ENCODE results near the gene LCN2.
"Not testable (repeated sequence)": the region's sequence is repeated elsewhere in the genome, so short reads cannot be mapped to it uniquely, and the experiment has no call there.

Gene LCN2

DNA sequence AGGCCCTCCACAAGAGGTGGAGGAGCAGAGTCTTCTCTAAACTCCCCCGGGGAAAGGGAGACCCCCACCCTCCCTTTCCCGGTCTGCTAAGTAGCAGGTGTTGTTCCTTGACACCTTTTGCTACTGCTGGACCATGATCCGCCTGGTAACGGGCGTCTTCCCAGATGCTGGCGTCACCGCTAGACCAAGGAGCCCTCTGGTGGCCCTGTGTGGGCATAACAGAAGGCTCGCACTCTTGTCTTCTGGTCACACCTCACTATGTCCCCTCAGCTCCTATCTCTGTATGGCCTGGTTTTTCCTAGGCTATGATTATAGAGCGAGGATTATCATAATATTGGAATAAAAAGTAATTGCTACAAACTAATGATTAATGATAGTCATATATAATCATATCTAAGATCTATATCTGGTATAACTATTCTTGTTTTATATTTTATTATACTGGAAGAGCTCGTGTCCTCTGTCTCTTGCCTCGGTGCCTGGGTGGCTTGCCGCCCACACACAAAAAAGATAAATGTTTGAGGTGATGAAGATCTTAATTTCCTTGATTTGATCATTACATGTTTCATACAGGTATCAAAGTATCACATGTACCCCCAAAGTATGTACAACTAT, 19.2 kb upstream of the LCN2 start:
- H3K27ac Mint-ChIP-seq; H3K36me3 Mint-ChIP-seq (ENCODE audit: low read depth): not testable (repeated sequence)
- peaks cover 45% of the 10 kb centered on the region for H3K9me3 Mint-ChIP-seq
- peak; percentile 52 for DNase-seq
- H3K4me1 Mint-ChIP-seq, result peaks cover 47% of the 10 kb centered on the region
- TF ChIP-seq, protein P1, sequence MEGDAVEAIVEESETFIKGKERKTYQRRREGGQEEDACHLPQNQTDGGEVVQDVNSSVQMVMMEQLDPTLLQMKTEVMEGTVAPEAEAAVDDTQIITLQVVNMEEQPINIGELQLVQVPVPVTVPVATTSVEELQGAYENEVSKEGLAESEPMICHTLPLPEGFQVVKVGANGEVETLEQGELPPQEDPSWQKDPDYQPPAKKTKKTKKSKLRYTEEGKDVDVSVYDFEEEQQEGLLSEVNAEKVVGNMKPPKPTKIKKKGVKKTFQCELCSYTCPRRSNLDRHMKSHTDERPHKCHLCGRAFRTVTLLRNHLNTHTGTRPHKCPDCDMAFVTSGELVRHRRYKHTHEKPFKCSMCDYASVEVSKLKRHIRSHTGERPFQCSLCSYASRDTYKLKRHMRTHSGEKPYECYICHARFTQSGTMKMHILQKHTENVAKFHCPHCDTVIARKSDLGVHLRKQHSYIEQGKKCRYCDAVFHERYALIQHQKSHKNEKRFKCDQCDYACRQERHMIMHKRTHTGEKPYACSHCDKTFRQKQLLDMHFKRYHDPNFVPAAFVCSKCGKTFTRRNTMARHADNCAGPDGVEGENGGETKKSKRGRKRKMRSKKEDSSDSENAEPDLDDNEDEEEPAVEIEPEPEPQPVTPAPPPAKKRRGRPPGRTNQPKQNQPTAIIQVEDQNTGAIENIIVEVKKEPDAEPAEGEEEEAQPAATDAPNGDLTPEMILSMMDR (IDR thresholded peaks at IDR 0.05), result peak; percentile 33
- peak overlapping the region; percentile 47 for H3K4me3 Mint-ChIP-seq
- H3K27me3 Mint-ChIP-seq (ENCODE audit: low read depth, poor library complexity), result peaks cover 29% of the 10 kb centered on the region

- DNase-seq, result not testable (repeated sequence)
- H3K27me3 Mint-ChIP-seq (ENCODE audit: low read depth, poor library complexity), result peaks cover 29% of the 10 kb centered on the region
Observed at GRCh38 chr9:128130651-128131050, 18.6 kb upstream of the LCN2 start.

GRCh38 chr9:128131346-128131745, 17.9 kb upstream of the LCN2 start:
- H3K36me3 Mint-ChIP-seq (ENCODE audit: low read depth); H3K27ac Mint-ChIP-seq; H3K4me3 Mint-ChIP-seq; DNase-seq: not testable (repeated sequence)
- peaks cover 29% of the 10 kb centered on the region for H3K27me3 Mint-ChIP-seq (ENCODE audit: low read depth, poor library complexity)
- H3K9me3 Mint-ChIP-seq, result peaks cover 48% of the 10 kb centered on the region
- peaks cover 44% of the 10 kb centered on the region for H3K4me1 Mint-ChIP-seq

More at GRCh38 chr9:128130651-128131050, 18.6 kb upstream of the LCN2 start:
- H3K36me3 Mint-ChIP-seq (ENCODE audit: low read depth); H3K4me3 Mint-ChIP-seq; H3K27ac Mint-ChIP-seq: not testable (repeated sequence)
- peaks cover 48% of the 10 kb centered on the region for H3K9me3 Mint-ChIP-seq
- H3K4me1 Mint-ChIP-seq, result peaks cover 47% of the 10 kb centered on the region

DNA sequence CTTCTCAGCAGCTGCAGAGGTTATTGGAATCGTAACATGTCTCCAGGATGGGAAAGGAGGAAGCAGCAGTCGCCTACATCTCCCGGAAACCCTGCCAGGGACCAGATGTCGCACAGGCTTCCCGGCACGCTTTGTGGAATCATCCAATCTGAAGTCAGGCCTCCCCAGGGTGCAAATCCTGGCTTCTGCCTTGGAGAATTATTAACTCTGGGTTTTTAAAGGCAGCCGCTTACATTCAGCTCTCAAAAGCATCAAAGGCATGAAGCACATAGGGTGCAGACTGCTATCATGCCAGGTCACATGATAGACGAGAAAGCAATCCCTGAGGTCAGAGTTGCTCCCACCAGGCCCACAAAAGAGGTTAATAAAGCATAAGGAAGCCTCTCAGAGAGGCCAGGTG, 17.1 kb upstream of the LCN2 start:
- Mint-ChIP-seq H3K4me1 (peaks cover 46% of the 10 kb centered on the region), H3K27ac (peak overlapping the region; percentile 39), H3K9me3 (peaks cover 48% of the 10 kb centered on the region), H3K27me3 (ENCODE audit: low read depth, poor library complexity) (peaks cover 35% of the 10 kb centered on the region)
- not testable (repeated sequence) for H3K4me3 Mint-ChIP-seq; DNase-seq; H3K36me3 Mint-ChIP-seq (ENCODE audit: low read depth)

DNA sequence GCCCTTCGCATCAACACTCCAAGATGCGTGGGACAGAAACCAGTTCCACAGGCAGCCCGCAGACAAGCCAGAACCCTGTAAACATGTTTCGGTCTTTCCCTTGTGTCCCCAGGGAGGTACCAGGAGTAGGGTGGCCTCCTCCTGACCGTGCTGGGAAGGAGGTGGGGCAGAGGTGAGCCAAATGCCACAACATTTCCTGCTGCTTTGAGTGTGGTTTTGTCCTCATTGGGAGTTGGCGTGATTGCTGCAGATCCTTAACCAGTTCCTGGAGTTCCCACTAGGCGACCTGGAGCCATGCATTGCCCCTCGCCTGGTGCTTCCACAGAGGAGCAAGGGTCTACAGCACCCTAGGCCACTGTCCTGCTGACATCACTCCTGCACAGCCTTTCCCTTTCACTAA, 13.7 kb upstream of the LCN2 start:
- DNase-seq; H3K36me3 Mint-ChIP-seq (ENCODE audit: low read depth); H3K4me3 Mint-ChIP-seq; H3K27ac Mint-ChIP-seq: not testable (repeated sequence)
- Mint-ChIP-seq H3K27me3 (ENCODE audit: low read depth, poor library complexity) (peaks cover 38% of the 10 kb centered on the region), H3K4me1 (peaks cover 55% of the 10 kb centered on the region), H3K9me3 (peaks cover 23% of the 10 kb centered on the region)

DNA sequence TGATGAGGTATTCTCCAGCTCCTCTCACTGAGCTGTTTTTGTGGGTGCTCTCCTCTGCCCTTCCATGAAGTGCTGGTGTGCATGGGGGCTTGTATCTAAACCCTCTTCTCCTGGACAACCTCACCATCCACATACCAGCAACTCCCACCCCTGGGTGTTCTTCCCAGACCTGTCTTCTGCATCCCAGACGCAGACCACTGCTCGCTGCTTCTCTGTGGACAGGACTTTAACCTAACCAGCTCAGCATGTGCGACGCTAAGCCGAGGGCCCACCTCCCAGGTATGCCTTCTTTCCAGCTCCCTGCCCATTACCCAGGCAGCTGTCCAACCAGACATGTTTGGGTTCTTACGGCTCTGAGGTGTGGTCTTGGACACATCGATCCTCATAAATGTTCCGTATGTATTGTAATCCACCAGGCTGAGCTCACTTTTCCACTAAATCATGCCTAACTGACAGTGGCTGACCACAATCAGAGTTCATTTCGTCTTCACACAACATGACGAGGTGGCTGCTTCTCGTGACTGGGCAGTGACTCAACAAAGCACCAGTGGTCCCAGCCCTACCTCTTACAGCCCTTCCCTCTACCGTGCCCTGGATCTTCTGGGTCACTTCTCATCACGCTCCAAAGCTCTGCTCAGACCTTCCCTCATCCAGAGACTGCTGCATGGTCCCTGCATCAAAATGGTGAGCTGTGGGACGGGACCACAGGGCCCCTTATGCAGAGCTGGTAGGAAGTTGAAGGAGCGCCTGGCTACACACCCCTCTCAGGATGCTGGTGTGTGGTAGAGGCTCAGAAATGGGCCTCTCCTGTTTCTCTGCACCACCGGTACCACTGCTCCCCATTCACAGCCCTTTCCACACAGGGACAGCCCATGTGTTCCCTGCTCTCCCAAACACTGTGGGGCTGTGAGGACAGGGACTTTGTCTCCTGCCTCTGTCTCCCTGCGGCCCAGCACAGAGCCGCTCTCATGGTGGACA, 12.1 kb upstream of the LCN2 start:
- H3K4me1 Mint-ChIP-seq, result peaks cover 53% of the 10 kb centered on the region
- H3K4me3 Mint-ChIP-seq, result no peak overlapping the region
- peaks cover 30% of the 10 kb centered on the region for H3K27me3 Mint-ChIP-seq (ENCODE audit: low read depth, poor library complexity)
- TF ChIP-seq, protein P1 (IDR thresholded peaks at IDR 0.05), result no peak
- peaks cover 23% of the 10 kb centered on the region for H3K9me3 Mint-ChIP-seq
- H3K36me3 Mint-ChIP-seq (ENCODE audit: low read depth), result peaks cover 5% of the 10 kb centered on the region
- DNase-seq, result no peak
- H3K27ac Mint-ChIP-seq, result no peak overlapping the region

- H3K4me1 Mint-ChIP-seq, result peaks cover 46% of the 10 kb centered on the region
- DNase-seq, result no peak
- H3K27me3 Mint-ChIP-seq (ENCODE audit: low read depth, poor library complexity), result peaks cover 29% of the 10 kb centered on the region
- H3K9me3 Mint-ChIP-seq, result peaks cover 24% of the 10 kb centered on the region
- H3K4me3 Mint-ChIP-seq, result no peak overlapping the region
- TF ChIP-seq, protein P1 (IDR thresholded peaks at IDR 0.05), result no peak
- H3K36me3 Mint-ChIP-seq (ENCODE audit: low read depth), result peaks cover 5% of the 10 kb centered on the region
- no peak overlapping the region for H3K27ac Mint-ChIP-seq
Observed at GRCh38 chr9:128138001-128138400, 11.3 kb upstream of the LCN2 start.

Data from nephron progenitor cell (in vitro differentiated cells).